Activated naive CD8-positive, alpha-beta T cell (primary cell): ENCODE measurements around the gene PHF12.
A peak's percentile ranks its signal among the peaks of the same experiment; 100 is the strongest.

ENCODE experiments used
- H3K27ac Mint-ChIP-seq: one replicate; pipeline ENCODE4 v1.8.0; 2021; ENCODE audit warnings: mixed read lengths
- H3K27me3 Mint-ChIP-seq: one replicate; pipeline ENCODE4 v1.8.0; 2021; ENCODE audit warnings: mixed read lengths
- H3K36me3 Mint-ChIP-seq: one replicate; pipeline ENCODE4 v1.8.0; 2021; ENCODE audit warnings: mixed read lengths
- H3K4me1 Mint-ChIP-seq: one replicate; pipeline ENCODE4 v1.8.0; 2021; ENCODE audit warnings: low read depth, mixed read lengths
- H3K4me3 Mint-ChIP-seq: one replicate; pipeline ENCODE4 v1.8.0; 2021; ENCODE audit warnings: mild to moderate bottlenecking, mixed read lengths
- H3K9me3 Mint-ChIP-seq: one replicate; pipeline ENCODE4 v1.8.0; 2021; ENCODE audit warnings: low read depth, mixed read lengths

The PHF12 gene

DNA sequence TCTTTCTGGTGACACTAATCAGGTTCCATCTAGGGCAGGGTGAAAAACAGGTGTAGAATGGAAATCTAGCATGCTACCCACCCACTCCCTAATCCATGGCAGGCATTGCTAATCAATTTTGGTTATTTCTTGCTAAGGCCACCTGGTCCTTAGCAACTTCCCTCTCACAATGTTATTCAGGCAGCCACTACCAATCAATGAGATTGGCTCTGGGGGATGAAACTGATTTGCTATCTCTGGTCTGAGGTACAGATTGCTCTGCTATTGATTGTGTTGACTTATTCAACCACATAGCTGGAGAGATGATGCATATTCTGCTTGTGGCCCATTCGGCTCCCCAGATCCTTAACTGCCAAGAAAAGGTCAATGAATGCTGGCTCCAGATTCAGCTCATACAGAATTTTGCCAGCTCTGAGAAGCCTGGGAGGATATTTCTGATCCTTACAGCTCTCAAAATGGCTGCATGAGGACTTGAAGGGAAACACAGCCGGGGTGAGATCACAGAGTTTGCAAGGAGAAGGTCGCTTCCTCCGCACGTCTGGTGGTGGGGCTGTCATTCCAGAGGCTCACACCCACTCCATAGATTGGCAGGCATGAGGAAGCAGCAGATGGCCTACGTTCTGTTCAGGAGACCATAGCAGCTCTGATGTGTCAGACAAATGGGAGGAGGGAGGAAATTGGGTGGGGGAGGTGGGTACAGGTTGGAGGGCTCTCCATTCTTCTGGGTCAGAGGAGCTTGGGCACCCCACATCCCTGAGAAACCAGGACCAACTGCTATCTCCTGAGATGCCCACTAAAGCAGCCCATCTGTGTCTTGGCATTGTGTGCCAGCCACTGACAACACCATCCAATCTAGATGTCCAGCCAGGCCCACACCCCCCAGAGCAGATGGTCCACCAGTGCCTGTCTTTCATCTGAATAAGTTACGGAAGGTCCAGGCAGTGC lies 32.2 kb upstream of the PHF12 start:
- Mint-ChIP-seq H3K27ac (peak overlapping the region; percentile 97), H3K36me3 (peaks cover 3% of the 10 kb centered on the region), H3K9me3 (no peaks in the 10 kb centered on the region), H3K4me3 (peak overlapping the region; percentile 54), H3K4me1 (peaks cover 20% of the 10 kb centered on the region), H3K27me3 (no peaks in the 10 kb centered on the region)

DNA sequence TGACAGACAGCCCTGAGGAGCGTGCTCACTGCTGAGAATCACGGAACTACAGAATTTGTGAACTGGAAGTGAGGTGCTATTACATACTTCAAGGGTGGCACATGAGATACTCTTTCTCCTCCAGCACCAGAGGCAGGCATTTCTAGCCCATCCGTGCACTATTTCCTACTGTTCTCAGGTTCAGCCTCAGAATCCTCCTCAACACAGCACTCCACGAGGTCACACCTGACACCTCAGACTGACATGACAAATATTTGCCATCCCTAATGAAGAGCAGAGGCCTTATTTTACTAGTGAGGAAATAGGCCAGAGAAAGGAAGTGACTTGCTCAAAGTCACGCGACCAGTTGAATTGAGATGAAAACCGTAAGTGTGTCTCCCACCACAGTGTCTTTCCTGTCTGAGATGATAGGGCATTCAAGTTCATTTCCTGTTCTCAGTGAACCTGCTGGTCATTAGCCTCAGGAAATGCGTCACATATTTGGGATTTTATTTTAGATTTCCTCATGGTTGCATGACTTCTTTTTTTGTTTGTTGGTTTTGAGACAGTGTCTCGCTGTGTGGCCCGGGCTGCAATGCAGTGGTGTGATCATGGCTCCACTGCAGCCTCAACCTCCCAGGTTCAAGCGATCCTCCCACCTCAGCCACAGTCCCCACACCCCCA lies 30.9 kb upstream of the PHF12 start:
- Mint-ChIP-seq H3K36me3 (peaks cover 3% of the 10 kb centered on the region), H3K4me3 (peak overlapping the region; percentile 54), H3K27ac (peak overlapping the region; percentile 97), H3K4me1 (peaks cover 20% of the 10 kb centered on the region), H3K27me3 (no peaks in the 10 kb centered on the region), H3K9me3 (no peaks in the 10 kb centered on the region)

DNA sequence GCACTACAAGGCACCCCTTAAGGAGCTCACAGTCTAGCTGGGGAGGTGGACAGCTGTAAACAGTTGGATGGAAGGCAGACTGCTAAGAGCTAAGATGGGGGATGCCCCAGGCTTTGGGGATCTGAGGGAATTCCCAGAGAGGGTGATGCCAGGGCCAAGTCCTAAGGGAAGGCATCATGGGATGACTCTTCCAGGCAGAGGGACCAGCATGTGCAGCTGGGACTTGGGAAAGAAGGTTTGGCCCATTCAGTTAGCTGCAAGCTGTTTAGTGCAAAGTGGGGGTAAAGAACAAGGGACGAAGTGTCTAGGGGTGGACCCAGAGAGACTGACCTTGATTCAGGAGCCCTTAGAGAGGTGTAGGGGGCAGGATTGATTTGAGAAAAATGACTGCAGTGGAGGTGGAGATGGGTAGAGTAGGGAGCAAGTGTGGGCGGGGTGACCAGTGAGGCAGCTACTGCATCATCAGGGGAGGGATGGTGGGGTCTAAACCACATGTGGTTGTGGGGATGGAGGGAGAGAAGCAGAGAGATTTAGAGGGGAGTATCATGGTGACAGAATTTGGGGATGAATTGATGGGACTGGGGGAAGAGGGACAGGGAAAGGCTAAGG lies 27.1 kb upstream of the PHF12 start:
- Mint-ChIP-seq H3K27me3 (no peaks in the 10 kb centered on the region), H3K27ac (no peak overlapping the region), H3K9me3 (no peaks in the 10 kb centered on the region), H3K36me3 (peaks cover 3% of the 10 kb centered on the region), H3K4me3 (no peak overlapping the region), H3K4me1 (peaks cover 17% of the 10 kb centered on the region)

DNA sequence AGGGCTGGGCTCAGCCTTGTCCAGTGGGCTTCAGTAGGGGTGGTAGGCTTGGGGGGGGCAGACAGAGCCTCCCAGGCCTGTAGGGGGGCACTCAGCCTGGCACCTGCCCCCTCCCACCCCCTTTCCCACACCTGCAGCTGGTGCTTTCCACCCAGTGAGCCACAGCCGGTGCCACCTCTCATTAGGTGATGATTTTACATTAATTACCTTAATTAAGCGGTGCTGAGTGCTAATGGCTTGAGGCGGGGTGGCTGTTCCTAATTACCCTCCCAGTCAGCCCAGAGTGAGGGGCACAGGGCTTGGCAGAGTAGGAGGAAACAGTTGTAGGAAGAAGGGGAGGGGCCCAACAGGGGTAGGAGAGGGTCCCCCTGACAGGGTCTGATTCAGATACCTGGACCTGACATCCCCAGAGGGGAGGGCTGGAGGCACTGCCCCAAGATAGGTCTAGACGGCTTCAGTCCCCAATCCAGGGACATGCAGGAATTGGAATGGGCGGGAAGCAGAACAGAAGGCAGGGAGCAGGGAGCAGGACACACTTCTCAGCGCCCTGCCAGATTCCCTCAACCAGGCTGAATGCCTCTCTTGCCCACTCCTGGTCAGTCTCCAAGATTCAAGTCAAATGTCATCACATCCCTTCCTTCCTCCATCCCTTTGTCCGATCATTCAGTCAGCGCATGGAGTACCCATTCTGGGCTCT lies 26.5 kb upstream of the PHF12 start:
- Mint-ChIP-seq H3K4me1 (peaks cover 10% of the 10 kb centered on the region), H3K27me3 (no peaks in the 10 kb centered on the region), H3K36me3 (peaks cover 3% of the 10 kb centered on the region), H3K4me3 (no peak overlapping the region), H3K9me3 (no peaks in the 10 kb centered on the region), H3K27ac (no peak overlapping the region)

DNA sequence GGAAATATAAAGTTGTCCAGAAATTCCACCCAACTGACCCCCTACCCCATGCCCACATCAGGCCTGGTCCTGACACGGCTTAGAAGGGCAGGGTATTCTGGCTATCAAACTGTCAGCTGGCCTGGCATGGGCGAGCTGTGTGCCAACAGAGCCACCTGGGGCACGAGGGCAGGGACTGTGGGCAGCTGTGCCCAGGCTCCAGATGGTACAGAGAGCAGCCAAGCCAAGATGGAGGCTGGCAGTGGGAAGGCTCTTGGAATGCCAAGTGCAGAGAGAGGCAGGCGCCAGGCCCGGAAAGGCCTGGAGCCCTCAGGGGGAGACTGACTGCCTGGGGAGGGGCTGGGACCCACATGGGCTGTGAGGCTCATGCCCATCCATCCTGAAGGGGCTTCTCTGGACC lies 24.3 kb upstream of the PHF12 start:
- Mint-ChIP-seq H3K4me3 (no peak overlapping the region), H3K36me3 (no peaks in the 10 kb centered on the region), H3K27me3 (no peaks in the 10 kb centered on the region), H3K9me3 (no peaks in the 10 kb centered on the region), H3K27ac (no peak overlapping the region), H3K4me1 (no peaks in the 10 kb centered on the region)

DNA sequence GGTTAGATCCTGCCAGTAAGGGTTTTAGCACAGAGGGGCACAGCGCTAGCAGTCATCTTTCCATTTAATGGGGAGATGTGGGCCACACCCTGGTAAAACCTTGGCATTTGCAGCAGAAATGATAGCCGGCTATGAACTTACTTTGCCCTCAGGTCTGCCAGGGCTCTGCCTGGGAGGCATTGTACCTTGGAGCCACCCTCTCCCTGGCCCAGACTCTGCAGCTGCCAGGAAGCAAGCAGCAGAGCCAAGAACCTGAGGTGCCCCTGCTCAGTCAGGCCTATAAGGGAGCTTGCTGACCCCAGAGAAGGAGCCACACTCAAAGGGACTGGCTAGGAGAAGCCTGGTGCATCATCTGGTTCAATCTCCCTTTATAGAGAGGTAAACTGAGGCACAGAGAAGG lies 23.7 kb upstream of the PHF12 start:
- Mint-ChIP-seq H3K27me3 (no peaks in the 10 kb centered on the region), H3K4me3 (no peak overlapping the region), H3K36me3 (no peaks in the 10 kb centered on the region), H3K9me3 (no peaks in the 10 kb centered on the region), H3K27ac (no peak overlapping the region), H3K4me1 (no peaks in the 10 kb centered on the region)

DNA sequence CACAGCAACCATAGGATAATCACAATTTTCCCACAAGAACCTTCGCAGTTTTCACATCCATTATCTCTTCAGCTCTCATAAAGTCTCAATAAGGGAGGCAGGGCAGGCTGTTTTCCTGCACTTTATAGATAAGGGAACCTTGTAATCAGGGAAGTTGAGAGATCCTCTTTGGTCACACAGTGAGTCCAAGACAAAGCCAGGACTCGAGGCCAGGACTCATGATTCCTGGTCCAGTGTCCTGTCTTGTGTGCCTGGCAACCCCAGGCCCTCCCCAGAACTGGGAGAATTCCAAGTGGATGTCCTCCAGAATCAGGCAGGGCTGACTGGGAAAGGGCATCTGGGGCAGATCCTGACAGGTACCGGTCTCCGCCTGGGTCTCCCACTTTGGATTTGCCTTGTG lies 23.1 kb upstream of the PHF12 start:
- Mint-ChIP-seq H3K27me3 (no peaks in the 10 kb centered on the region), H3K36me3 (no peaks in the 10 kb centered on the region), H3K4me3 (no peak overlapping the region), H3K4me1 (no peaks in the 10 kb centered on the region), H3K27ac (no peak overlapping the region), H3K9me3 (no peaks in the 10 kb centered on the region)

DNA sequence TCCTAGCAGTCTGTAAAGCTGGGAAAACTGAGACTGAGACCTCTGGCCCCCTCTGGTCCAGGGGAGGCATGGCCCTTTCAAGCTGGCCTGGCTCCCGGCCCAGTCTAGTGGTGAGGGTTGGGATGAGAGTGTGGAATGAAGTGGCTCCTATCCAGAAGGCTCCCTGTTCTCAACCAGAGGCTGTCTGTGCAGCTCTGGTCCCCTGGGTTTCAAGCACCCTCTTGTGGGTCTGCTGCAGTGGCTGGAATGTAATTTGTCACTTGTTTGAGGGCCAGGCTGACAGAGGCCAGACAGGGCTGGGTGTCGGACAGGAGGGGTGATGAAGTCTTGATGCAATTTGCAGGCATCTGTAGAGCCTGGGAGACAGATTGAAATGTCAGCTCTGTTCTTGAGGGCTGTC lies 22.1 kb upstream of the PHF12 start:
- Mint-ChIP-seq H3K36me3 (no peaks in the 10 kb centered on the region), H3K4me3 (no peak overlapping the region), H3K27me3 (no peaks in the 10 kb centered on the region), H3K27ac (no peak overlapping the region), H3K9me3 (no peaks in the 10 kb centered on the region), H3K4me1 (no peaks in the 10 kb centered on the region)

DNA sequence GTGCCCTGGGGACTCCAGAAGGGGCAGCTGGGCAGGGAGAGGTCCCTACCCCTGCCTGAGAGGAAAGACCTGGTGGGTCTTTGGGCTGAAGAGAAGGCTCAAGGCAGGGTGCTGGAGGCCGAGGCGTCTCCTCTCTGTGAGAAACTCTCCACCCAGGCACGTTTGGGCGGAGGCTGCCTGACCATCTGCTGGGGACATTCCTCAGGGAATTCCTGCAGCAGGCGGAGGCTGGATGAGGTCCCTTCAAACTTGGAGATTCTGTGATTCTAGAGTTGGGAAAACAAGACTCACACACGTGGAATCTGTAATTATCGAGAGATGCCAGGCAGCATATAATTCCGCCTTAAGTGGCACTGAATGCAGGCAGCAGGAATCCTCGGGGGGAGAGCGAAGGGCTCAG lies 21.1 kb upstream of the PHF12 start:
- Mint-ChIP-seq H3K9me3 (no peaks in the 10 kb centered on the region), H3K4me1 (no peaks in the 10 kb centered on the region), H3K27ac (no peak overlapping the region), H3K4me3 (no peak overlapping the region), H3K27me3 (no peaks in the 10 kb centered on the region), H3K36me3 (no peaks in the 10 kb centered on the region)

DNA sequence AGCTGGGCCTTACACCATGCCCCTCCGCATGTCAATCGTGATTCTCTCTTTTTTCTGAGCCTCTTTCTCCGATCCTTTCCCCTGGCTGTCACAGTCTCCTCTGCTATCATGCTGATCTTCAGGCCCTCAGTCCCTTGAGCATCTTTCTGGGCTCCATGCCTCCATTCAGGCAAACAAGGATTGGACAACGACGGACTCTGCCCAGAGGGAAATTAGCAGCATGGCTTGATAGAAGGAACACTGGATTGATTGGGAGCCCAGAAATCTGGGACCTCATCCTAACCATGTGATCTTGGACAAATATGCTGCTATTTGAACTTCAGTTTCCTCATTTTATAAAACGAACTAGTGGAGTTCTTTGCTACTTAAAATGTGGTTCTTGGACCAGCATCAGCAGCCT lies 19.6 kb upstream of the PHF12 start:
- Mint-ChIP-seq H3K27ac (no peak overlapping the region), H3K4me3 (no peak overlapping the region), H3K36me3 (no peaks in the 10 kb centered on the region), H3K27me3 (no peaks in the 10 kb centered on the region), H3K4me1 (no peaks in the 10 kb centered on the region), H3K9me3 (no peaks in the 10 kb centered on the region)

DNA sequence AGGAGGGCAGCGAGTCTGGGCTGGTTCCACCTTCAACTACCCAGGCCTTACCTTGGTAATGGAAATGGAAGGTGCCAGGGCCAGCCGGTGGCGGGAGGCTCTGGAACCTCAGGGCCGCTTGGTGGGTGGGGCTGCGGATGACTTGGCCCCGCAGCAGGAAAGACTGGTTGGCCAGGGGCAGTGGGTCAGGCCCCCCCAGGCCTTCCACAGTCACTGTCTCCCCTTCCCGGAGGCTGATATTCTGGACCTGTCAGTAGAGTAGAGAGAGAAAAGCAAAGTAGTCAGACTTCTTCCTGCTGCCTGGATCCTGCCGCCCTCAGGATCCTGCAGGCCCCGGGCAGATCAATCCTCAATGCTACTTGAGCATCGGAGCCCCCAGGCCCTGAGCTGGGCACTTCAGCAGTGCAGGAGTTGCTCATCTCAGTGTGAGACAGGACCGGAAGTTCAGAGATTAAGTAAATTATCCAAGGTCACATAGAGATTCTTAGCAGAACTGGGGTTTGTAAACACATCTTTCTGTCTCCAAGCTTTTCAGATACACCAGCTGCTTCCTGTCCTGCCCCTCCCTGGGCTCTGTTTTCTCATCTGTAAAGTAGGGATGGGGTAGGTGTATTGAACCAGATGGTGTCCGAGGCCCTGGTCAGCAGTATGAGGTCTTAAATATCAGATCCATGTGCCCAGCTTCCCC lies 18.5 kb upstream of the PHF12 start:
- H3K9me3 Mint-ChIP-seq, result no peaks in the 10 kb centered on the region

DNA sequence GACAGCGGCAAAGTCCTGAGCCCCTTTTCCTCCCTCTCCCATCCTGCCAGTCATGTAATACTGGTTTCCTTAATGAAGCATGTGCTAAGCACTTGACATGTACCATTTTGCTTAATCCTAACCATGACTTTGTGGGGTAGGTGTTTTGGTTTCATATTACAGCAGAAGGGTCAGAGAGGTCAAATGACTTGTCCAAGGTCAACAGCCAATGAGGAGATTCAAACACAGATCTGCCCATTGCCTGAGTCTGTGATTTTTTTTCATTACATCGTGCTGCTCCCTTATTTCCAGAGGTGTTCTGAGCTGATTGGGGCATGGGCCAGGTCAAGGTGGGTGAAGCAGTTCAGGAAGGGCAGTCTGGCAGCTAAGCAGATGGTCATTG lies 17.6 kb upstream of the PHF12 start:
- no peak overlapping the region for H3K27ac Mint-ChIP-seq

More for the DNA sequence above, 18.5 kb upstream of the PHF12 start:
- no peaks in the 10 kb centered on the region for H3K4me1 Mint-ChIP-seq
- no peaks in the 10 kb centered on the region for H3K36me3 Mint-ChIP-seq
- H3K4me3 Mint-ChIP-seq, result no peak overlapping the region
- no peak overlapping the region for H3K27ac Mint-ChIP-seq
- H3K27me3 Mint-ChIP-seq, result no peaks in the 10 kb centered on the region

DNA sequence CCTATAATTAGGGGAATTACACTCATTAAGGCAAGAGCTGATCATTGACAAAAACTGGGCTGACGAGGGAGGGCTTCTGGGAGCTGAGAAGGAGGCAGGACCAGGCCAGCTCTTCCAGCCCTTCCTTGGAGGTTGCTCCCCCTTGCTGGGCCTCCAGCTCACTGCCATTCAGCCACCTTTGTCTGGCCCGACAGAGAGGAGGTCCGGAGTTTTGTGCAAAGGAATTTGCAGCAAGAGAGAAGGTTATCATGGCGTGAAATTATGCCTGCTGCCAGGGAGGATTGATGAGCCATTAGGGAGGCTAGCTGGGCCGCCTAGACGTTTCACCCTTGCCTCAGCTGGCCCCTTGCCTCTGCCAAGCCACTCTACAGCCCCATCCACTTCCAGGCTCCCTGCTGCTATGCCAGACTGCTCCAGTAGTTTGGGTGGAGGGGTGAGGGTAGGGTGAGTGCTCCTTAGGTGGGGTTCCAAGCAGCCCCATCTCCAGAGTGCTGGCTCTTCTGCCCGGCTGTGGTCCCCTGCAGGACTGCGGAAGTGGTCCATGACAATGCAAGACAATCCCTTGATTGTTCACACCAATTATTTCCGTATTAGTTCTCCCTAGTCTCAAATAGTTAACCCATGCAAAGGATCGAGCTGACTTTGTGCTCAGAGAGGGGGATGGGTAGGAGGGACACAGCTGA lies 17.1 kb upstream of the PHF12 start:
- Mint-ChIP-seq H3K4me1 (no peaks in the 10 kb centered on the region), H3K36me3 (no peaks in the 10 kb centered on the region), H3K27me3 (peaks cover under 1% of the 10 kb centered on the region), H3K27ac (no peak overlapping the region), H3K4me3 (no peak overlapping the region), H3K9me3 (no peaks in the 10 kb centered on the region)

More for the DNA sequence above, 17.6 kb upstream of the PHF12 start:
- no peak overlapping the region for H3K4me3 Mint-ChIP-seq
- H3K36me3 Mint-ChIP-seq, result no peaks in the 10 kb centered on the region
- H3K4me1 Mint-ChIP-seq, result no peaks in the 10 kb centered on the region
- no peaks in the 10 kb centered on the region for H3K27me3 Mint-ChIP-seq
- no peaks in the 10 kb centered on the region for H3K9me3 Mint-ChIP-seq
